ENCODE results near the gene PRMT1.
"Not testable (repeated sequence)": the region's sequence is repeated elsewhere in the genome, so short reads cannot be mapped to it uniquely, and the experiment has no call there.

Gene PRMT1

GRCh38 chr19:49689133-49690078 lies 12.3 kb downstream of the PRMT1 start, which contains the start of gene ADM5:
Gene ADM5 (plus strand): TSS chr19:49689594. CDS start chr19:49689838, 244 bp downstream.
- DNase-seq, result no peak

- DNase-seq, result no peak
These were observed 13.1 kb downstream of the PRMT1 start for GRCh38 chr19:49690079-49690655.

GRCh38 chr19:49690656-49691242 lies 13.7 kb downstream of the PRMT1 start, which contains the start of gene CPT1C:
Gene CPT1C (plus strand): TSS chr19:49691116. CDS start chr19:49692253, 1,137 bp downstream.
- DNase-seq, result peak; percentile 57

- DNase-seq, result peak; percentile 40
These were observed 14.4 kb downstream of the PRMT1 start for GRCh38 chr19:49691243-49692146.

GRCh38 chr19:49692147-49692506 lies 15.1 kb downstream of the PRMT1 start:
- DNase-seq, result no peak

GRCh38 chr19:49696115-49696514 lies 19.0 kb downstream of the PRMT1 start:
- no peak for DNase-seq

- DNase-seq, result no peak
These were observed 19.8 kb downstream of the PRMT1 start for GRCh38 chr19:49696865-49697264.

GRCh38 chr19:49699364-49699763 lies 22.3 kb downstream of the PRMT1 start:
- DNase-seq, result no peak

- no peak for DNase-seq
These were observed 23.5 kb downstream of the PRMT1 start for GRCh38 chr19:49700563-49700962.

- DNase-seq, result no peak
These were observed 24.3 kb downstream of the PRMT1 start for GRCh38 chr19:49701271-49701786.

GRCh38 chr19:49704888-49705642 lies 28.0 kb downstream of the PRMT1 start:
- no peak for DNase-seq

- DNase-seq, result no peak
These were observed 28.8 kb downstream of the PRMT1 start for GRCh38 chr19:49705919-49706318.

- DNase-seq, result no peak
These were observed 33.4 kb downstream of the PRMT1 start for GRCh38 chr19:49710372-49710951.

GRCh38 chr19:49712397-49712859 lies 35.4 kb downstream of the PRMT1 start:
- no peak for DNase-seq

- no peak for DNase-seq
These were observed 36.3 kb downstream of the PRMT1 start for GRCh38 chr19:49713236-49713845.

GRCh38 chr19:49716154-49716553 lies 39.1 kb downstream of the PRMT1 start:
- no peak for DNase-seq

- no peak for DNase-seq
These were observed 41.4 kb downstream of the PRMT1 start for GRCh38 chr19:49718511-49718910.

- no peak for DNase-seq
These were observed 41.9 kb downstream of the PRMT1 start for GRCh38 chr19:49718991-49719390.

- DNase-seq, result not testable (repeated sequence)
These were observed 42.3 kb downstream of the PRMT1 start for GRCh38 chr19:49719420-49719819.

- no peak for DNase-seq
These were observed 50.4 kb downstream of the PRMT1 start for GRCh38 chr19:49727217-49728030.

Measured in amniotic stem cell (primary cell).